ENCODE measurements around the gene EPRS1.

Gene EPRS1

DNA sequence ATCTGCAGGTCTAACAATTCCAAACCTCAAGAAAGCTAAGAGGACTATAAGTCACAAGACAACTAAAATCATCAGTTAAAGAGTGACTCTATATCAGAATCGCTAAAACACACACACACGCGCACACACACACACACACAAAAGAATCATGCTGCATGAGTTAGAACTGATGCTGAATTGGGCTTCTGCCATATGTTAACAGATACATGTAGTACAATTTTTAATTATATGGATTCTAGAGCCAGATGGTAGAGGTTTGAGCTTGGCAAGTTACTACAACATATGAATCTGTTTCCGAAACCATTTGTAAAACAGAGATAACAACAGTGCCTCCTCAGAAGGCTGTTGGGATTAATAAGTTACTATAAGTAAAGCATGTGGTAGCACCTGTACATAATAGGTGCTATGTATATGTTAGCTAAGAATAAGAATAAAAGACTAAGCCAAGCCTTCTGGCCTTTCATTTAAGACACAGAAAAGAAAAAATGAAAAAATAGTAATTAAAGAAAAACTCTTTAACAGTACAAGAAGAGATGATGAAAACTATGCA lies 17.9 kb downstream of the EPRS1 start:
- in situ Hi-C loops (cut with HindIII; ENCODE audit: low pct_ligation_motif_present, low sequenced_read_pairs) = no loop called here
- DNase-seq = no peak
- Histone ChIP-seq H3K27ac (no peak overlapping the region), H3K27me3 (replicated peaks) (no peaks in the 10 kb centered on the region), H3K36me3 (replicated peaks) (peaks cover 37% of the 10 kb centered on the region), H3K4me3 (ENCODE audit: low read depth, low read length) (no peak overlapping the region)
- TF ChIP-seq, protein P1, sequence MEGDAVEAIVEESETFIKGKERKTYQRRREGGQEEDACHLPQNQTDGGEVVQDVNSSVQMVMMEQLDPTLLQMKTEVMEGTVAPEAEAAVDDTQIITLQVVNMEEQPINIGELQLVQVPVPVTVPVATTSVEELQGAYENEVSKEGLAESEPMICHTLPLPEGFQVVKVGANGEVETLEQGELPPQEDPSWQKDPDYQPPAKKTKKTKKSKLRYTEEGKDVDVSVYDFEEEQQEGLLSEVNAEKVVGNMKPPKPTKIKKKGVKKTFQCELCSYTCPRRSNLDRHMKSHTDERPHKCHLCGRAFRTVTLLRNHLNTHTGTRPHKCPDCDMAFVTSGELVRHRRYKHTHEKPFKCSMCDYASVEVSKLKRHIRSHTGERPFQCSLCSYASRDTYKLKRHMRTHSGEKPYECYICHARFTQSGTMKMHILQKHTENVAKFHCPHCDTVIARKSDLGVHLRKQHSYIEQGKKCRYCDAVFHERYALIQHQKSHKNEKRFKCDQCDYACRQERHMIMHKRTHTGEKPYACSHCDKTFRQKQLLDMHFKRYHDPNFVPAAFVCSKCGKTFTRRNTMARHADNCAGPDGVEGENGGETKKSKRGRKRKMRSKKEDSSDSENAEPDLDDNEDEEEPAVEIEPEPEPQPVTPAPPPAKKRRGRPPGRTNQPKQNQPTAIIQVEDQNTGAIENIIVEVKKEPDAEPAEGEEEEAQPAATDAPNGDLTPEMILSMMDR (IDR thresholded peaks at IDR 0.05; ENCODE audit: low read depth, low read length, missing control alignments) = no peak

DNA sequence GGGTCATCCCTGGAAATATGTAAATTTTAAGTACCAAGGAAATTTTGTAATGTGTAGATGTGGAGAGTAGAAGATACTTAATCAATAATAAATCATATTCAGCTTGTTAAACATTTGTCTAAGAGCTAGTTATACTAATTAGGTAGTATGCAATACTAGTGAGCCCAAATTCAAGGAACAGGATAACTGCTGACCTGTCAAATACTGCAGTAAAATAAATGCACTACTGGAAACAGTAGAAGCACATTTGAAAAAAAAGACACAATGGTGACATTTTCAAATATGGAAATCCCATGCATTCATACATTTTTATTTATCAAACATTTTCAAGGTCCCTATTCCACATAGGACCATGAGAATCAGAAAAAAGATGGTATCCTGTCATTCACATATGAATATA lies 27.2 kb downstream of the EPRS1 start:
- no peak overlapping the region for H3K4me3 ChIP-seq (ENCODE audit: low read depth, low read length)
- no peak for DNase-seq
- H3K27me3 ChIP-seq (replicated peaks) = no peaks in the 10 kb centered on the region
- TF ChIP-seq, protein P1 (IDR thresholded peaks at IDR 0.05; ENCODE audit: low read depth, low read length, missing control alignments) = no peak
- peaks cover 54% of the 10 kb centered on the region for H3K36me3 ChIP-seq (replicated peaks)
- no peak overlapping the region for H3K27ac ChIP-seq
- in situ Hi-C loops (cut with HindIII; ENCODE audit: low pct_ligation_motif_present, low sequenced_read_pairs) = no loop called here

DNA sequence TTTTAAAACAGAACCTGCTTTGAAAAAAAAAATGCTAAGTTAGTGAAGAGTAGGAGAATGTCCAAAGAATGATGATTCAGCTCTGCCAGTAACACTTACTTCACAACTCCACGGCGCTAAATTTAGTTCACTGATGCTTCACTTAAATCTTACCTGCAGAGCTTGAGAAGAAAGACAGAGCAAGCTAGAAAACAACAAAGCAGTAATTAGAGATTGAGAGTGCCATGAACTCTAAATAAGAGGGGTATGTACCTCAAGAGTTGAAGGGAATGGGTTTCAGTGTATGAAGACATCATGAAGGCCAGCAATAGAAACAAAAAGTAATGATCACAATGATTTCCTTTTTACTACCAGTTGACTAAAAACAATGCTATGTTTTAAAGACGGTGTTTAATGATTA lies 32.8 kb downstream of the EPRS1 start:
- Histone ChIP-seq H3K27ac (no peak overlapping the region), H3K4me3 (ENCODE audit: low read depth, low read length) (no peak overlapping the region), H3K36me3 (replicated peaks) (peaks cover 49% of the 10 kb centered on the region), H3K27me3 (replicated peaks) (no peaks in the 10 kb centered on the region)
- TF ChIP-seq, protein P1 (IDR thresholded peaks at IDR 0.05; ENCODE audit: low read depth, low read length, missing control alignments) = no peak
- DNase-seq = no peak
- in situ Hi-C loops (cut with HindIII; ENCODE audit: low pct_ligation_motif_present, low sequenced_read_pairs) = no loop called here

DNA sequence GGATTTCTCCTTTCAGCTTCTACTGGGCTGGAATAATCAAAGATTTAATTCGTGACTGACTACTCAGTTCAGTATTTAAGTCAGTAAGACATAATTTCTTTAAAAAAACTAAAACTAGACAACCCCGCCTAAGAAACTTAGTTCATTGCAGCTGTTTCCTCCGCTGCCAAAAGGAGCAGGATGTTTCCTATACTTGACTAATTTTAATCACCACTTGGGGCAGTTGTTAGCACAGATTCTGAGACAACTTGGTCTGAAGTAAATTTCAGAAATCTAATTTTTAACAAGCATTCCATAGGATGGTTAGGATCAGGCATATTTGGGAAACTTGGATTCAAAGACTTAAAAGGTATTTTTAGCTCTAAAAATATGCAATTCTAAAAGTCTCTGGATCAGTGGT lies 34.0 kb downstream of the EPRS1 start:
- peaks cover 41% of the 10 kb centered on the region for H3K36me3 ChIP-seq (replicated peaks)
- TF ChIP-seq, protein P1 (IDR thresholded peaks at IDR 0.05; ENCODE audit: low read depth, low read length, missing control alignments) = peak; percentile 16
- in situ Hi-C loops (cut with HindIII; ENCODE audit: low pct_ligation_motif_present, low sequenced_read_pairs) = no loop called here

DNA sequence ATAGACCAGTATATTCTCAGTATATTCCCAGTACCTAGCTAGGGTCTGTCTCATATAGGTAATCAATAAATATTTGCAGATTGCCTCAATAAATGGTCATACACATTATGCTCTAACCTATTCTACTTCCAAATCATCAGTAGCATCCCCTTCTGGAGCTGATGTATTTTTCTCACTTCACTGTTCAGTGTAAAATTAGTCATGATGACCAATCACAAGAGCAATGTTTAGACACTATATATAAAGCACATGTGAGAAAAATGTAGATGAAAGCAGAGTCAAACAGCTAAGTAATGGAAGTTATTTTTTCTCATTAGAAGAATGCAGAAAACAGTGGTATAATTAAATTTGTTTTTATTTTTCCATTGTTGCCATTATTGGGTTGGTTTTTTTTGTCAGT lies 34.7 kb downstream of the EPRS1 start:
- peaks cover 36% of the 10 kb centered on the region for H3K36me3 ChIP-seq (replicated peaks)
- TF ChIP-seq, protein P1 (IDR thresholded peaks at IDR 0.05; ENCODE audit: low read depth, low read length, missing control alignments) = no peak
- no peak for DNase-seq
- no peaks in the 10 kb centered on the region for H3K27me3 ChIP-seq (replicated peaks)
- in situ Hi-C loops (cut with HindIII; ENCODE audit: low pct_ligation_motif_present, low sequenced_read_pairs) = no loop called here
- H3K27ac ChIP-seq = no peak overlapping the region
- no peak overlapping the region for H3K4me3 ChIP-seq (ENCODE audit: low read depth, low read length)

More for the DNA sequence above, 34.0 kb downstream of the EPRS1 start:
- Histone ChIP-seq H3K27me3 (replicated peaks) (no peaks in the 10 kb centered on the region), H3K27ac (no peak overlapping the region), H3K4me3 (ENCODE audit: low read depth, low read length) (no peak overlapping the region)
- no peak for DNase-seq

DNA sequence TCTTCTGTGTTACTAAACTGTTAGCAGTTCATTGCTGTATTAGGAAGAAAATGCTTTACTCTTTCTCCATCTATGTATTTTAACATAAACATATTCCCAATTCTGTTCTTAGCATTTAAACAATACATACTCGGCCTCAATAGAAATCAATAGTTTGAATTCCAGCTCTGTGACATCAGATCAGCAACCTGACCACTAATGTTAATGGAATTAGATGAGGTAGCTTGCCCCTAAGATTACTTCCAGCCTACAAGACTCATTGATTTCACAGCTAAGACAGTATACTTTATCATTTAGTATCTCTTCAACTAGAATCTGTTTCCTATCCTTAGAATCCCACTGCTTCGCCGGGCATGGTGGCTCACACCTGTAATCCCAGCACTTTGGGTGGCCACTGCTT lies 38.9 kb downstream of the EPRS1 start:
- H3K4me3 ChIP-seq (ENCODE audit: low read depth, low read length) = no peak overlapping the region
- peaks cover 41% of the 10 kb centered on the region for H3K36me3 ChIP-seq (replicated peaks)
- no peak overlapping the region for H3K27ac ChIP-seq
- no peak for DNase-seq
- no peaks in the 10 kb centered on the region for H3K27me3 ChIP-seq (replicated peaks)
- TF ChIP-seq, protein P1 (IDR thresholded peaks at IDR 0.05; ENCODE audit: low read depth, low read length, missing control alignments) = no peak
- in situ Hi-C loops (cut with HindIII; ENCODE audit: low pct_ligation_motif_present, low sequenced_read_pairs) = no loop called here
